GM12878 (cell line): Measurements from ENCODE around the gene AAMP. TPM values are rescaled to one million over a fixed set of nuclear protein-coding genes. Genes with fewer than 3 reads are reported as not detected.

ENCODE experiments used
- ATAC-seq: fragments of 200-7000 bp; cut with Tn5 transposase; 3 replicates; pipeline ENCODE4 v1.9.1; 2020; ENCODE audit warnings: mild to moderate bottlenecking, moderate library complexity
- BruUV-seq: library from RNA; stranded (reverse); fragments of 400-500 nt; replicated peaks from 2 replicates; lab custom pipeline; 2021; lab: Mats Ljungman, UMichigan
- CTCF ChIA-PET: fragments of 300-600 bp; sonication (Branson Sonifier 250); formaldehyde crosslinking; extraction: SDS; loops from one replicate; lab custom pipeline; 2021; ENCODE audit warnings: inconsistent platforms; lab: Yijun Ruan, JAX
- POLR2A ChIA-PET: fragments of 350-600 bp; formaldehyde crosslinking; extraction: SDS; loops from one replicate; lab custom pipeline; 2021; ENCODE audit warnings: inconsistent platforms; lab: Charles Lee
- RAD21 ChIA-PET: fragments of 300-600 bp; sonication (Branson Sonifier 250); formaldehyde crosslinking; loops from one replicate; lab custom pipeline; 2023; ENCODE audit warnings: antibody characterized with exemption; ENCODE audit not compliant: unreplicated experiment; lab: Charles Lee
- SMC1A ChIA-PET: fragments of 300-600 bp; sonication (Branson Sonifier 250); formaldehyde crosslinking; loops from one replicate; lab custom pipeline; 2023; ENCODE audit not compliant: unreplicated experiment, uncharacterized antibody; lab: Charles Lee
- DNase-seq: peaks from one replicate; pipeline ENCODE4 v3.0.0-alpha.2; 2011; ENCODE audit warnings: low read depth, low spot score
- FAIRE-seq: peaks from 3 replicates; lab custom pipeline; 2011; peaks lifted over from hg19 to GRCh38; lab: Jason Lieb, UNC
- H2AFZ ChIP-seq: 2 replicates; pipeline ENCODE4 v1.6.0; 2011; ENCODE audit warnings: low read depth, low read length, control low read depth; ENCODE audit not compliant: control insufficient read depth
- H3K27ac ChIP-seq: 2 replicates; pipeline ENCODE4 v1.5.1; 2011; ENCODE audit warnings: control low read depth; ENCODE audit not compliant: control insufficient read depth, insufficient read depth
- H3K27me3 ChIP-seq, 2 experiments: replicated peaks in 1 of 2; 2 replicates each; pipeline versions ENCODE4 v1.6.0 to v1.6.1; 2011; ENCODE audit warnings: low read length in 1 of 2; ENCODE audit not compliant: control insufficient read depth in 2 of 2, insufficient read depth in 2 of 2
- H3K36me3 ChIP-seq, 2 experiments: 2 replicates each; pipeline ENCODE4 v1.5.1; 2011; ENCODE audit warnings: low read length in 1 of 2; ENCODE audit not compliant: control insufficient read depth in 2 of 2, insufficient read depth in 2 of 2
- H3K4me1 ChIP-seq: 2 replicates; pipeline ENCODE4 v1.6.1; 2011; ENCODE audit warnings: mild to moderate bottlenecking, low read length, moderate library complexity, mixed read lengths; ENCODE audit not compliant: control insufficient read depth, insufficient read depth
- H3K4me2 ChIP-seq: 2 replicates; pipeline ENCODE4 v1.6.0; 2011; ENCODE audit warnings: control low read depth; ENCODE audit not compliant: control insufficient read depth, insufficient read depth
- H3K4me3 ChIP-seq: fragments of 200-600 bp; sonication (generic); 2 replicates; pipeline ENCODE4 v1.5.1; 2016
- H3K79me2 ChIP-seq: 2 replicates; pipeline ENCODE4 v1.6.0; 2011; ENCODE audit warnings: low read length; ENCODE audit not compliant: control insufficient read depth, insufficient read depth
- H3K9ac ChIP-seq: 2 replicates; pipeline ENCODE4 v1.8.0; 2011; ENCODE audit warnings: low read length, control low read depth, mixed read lengths; ENCODE audit not compliant: control insufficient read depth, insufficient read depth
- H3K9me3 ChIP-seq: replicated peaks from 3 replicates; pipeline ENCODE4 v1.5.1; 2011; ENCODE audit warnings: mild to moderate bottlenecking, low read length; ENCODE audit not compliant: control insufficient read depth, insufficient read depth
- H4K20me1 ChIP-seq: 2 replicates; pipeline ENCODE4 v1.6.0; 2011; ENCODE audit not compliant: control insufficient read depth, insufficient read depth
- BCL3 ChIP-seq: IDR thresholded peaks from 2 replicates; pipeline ENCODE4 v1.6.1; 2011; ENCODE audit warnings: borderline replicate concordance, low read depth, mild to moderate bottlenecking, moderate library complexity, low read length; ENCODE audit not compliant: insufficient read depth, poor library complexity, severe bottlenecking
- FOS ChIP-seq: IDR thresholded peaks from 3 replicates; pipeline ENCODE4 v1.6.1; 2011; ENCODE audit warnings: borderline replicate concordance; ENCODE audit not compliant: insufficient read length; ENCODE audit errors: extremely low read depth
- HDGF ChIP-seq: fragments of 450-650 bp; IDR thresholded peaks from 2 replicates; pipeline ENCODE4 v1.6.1; 2016; ENCODE audit warnings: antibody characterized with exemption
- MYC ChIP-seq: IDR thresholded peaks from 2 replicates; pipeline ENCODE4 v1.6.1; 2011; ENCODE audit warnings: mild to moderate bottlenecking, low read length, moderate library complexity, inconsistent platforms; ENCODE audit not compliant: insufficient read depth, insufficient replicate concordance, insufficient read length, severe bottlenecking
- NFYA ChIP-seq: IDR thresholded peaks from 2 replicates; pipeline ENCODE4 v1.6.1; 2011; ENCODE audit warnings: low read depth, mild to moderate bottlenecking, low read length, improper control_type of control experiment, borderline replicate concordance
- REST ChIP-seq: IDR thresholded peaks from 2 replicates; pipeline ENCODE4 v1.6.1; 2012; ENCODE audit warnings: mild to moderate bottlenecking, low read depth, low read length
- SIN3A ChIP-seq: IDR thresholded peaks from 2 replicates; pipeline ENCODE4 v1.6.1; 2012; ENCODE audit warnings: low read depth, low read length, improper control_type of control experiment
- TBL1XR1 ChIP-seq: IDR thresholded peaks from 2 replicates; pipeline ENCODE4 v1.6.1; 2012; ENCODE audit warnings: low read depth, low read length, improper control_type of control experiment
- ZBED1 ChIP-seq: IDR thresholded peaks from 2 replicates; pipeline ENCODE4 v1.6.1; 2016; ENCODE audit warnings: borderline replicate concordance
- WGBS: methylation state at CpG from one replicate; pipeline ENCODE4 v1.1.6; 2016; ENCODE audit warnings: low lambda C conversion rate; ENCODE audit not compliant: insufficient replicate concordance, insufficient coverage; ENCODE audit errors: missing lambda C conversion rate; 5-methylcytosine and 5-hydroxymethylcytosine counted together
- in situ Hi-C: fragments of 300-500 bp; cut with MboI; formaldehyde crosslinking; loops from 9 replicates; pipeline ENCODE4 v1.14.3; 2018; ENCODE audit warnings: mixed read lengths
- intact Hi-C: fragments of 100-400 bp; cut with micrococcal nuclease; formaldehyde crosslinking; loops from one replicate; pipeline ENCODE4 v1.14.2; 2022; ENCODE audit not compliant: unreplicated experiment
- polyA plus RNA-seq, 11 experiments: library from polyadenylated mRNA; depleted of rRNA in 4 of 11; unstranded in 6 of 11; stranded (reverse) in 5 of 11; fragments of >200 nt; fragmentation: Nextera tagmentation in 4 of 11; fragmentation: Illumina TruSeq in 1 of 11; extraction: Ambion mirVana in 4 of 11; extraction: Trizol in 1 of 11; gene quantifications; 1 replicate in 1 of 11; 2 replicates in 10 of 11; pipeline versions ENCODE4 v1.2.1 to v1.2.3, GENCODE V29; 2011 to 2016; ENCODE audit warnings: inconsistent platforms in 2 of 11, missing spikeins in 2 of 11, low read depth in 1 of 11
- total RNA-seq, 4 experiments: library from RNA; depleted of rRNA in 3 of 4; stranded (reverse); fragments of >200 nt in 3 of 4; fragmentation: Illumina TruSeq in 1 of 4; extraction: Trizol in 1 of 4; gene quantifications; 2 replicates each; pipeline versions ENCODE4 v1.2.1 to v1.2.3, GENCODE V29; 2013 to 2021
- TF ChIP-seq, protein P1 (sequence below): IDR thresholded peaks from 2 replicates; pipeline ENCODE4 v1.6.1; 2011; ENCODE audit warnings: low read depth, mild to moderate bottlenecking, low read length, moderate library complexity, borderline replicate concordance; ENCODE audit errors: extremely low read depth
- TF ChIP-seq, protein P2 (sequence below): fragments of 450-650 bp; IDR thresholded peaks from 2 replicates; pipeline ENCODE4 v1.6.1; 2016; ENCODE audit warnings: mild to moderate bottlenecking

Gene AAMP
- total and polyA plus RNA-seq, 10 of the 15 experiments (the other 5 are each of a cell fraction or from before 2014, with no cell fraction given) = 4.4 to 140 (median 81.9) TPM

GRCh38 chr2:218318241-218318640 lies 48.3 kb upstream of the AAMP start:
- no TSS peak for BruUV-seq
- Histone ChIP-seq H3K27me3 (no peaks in the 10 kb centered on the region), H2AFZ (no peak overlapping the region), H3K79me2 (no peaks in the 10 kb centered on the region), H3K27ac (no peak overlapping the region), H3K9ac (no peak overlapping the region), H3K9me3 (no peaks in the 10 kb centered on the region), H3K4me2 (no peak overlapping the region), H4K20me1 (no peaks in the 10 kb centered on the region), H3K4me3 (no peak overlapping the region), H3K36me3 (no peaks in the 10 kb centered on the region), H3K4me1 (peaks cover 4% of the 10 kb centered on the region)
- POLR2A ChIA-PET = interaction anchor here (1.7 kb wide), 1 partner anchor 9 kb away, joined by 6 read pairs; no protein-coding TSS in a partner anchor
- DNase-seq (no peak), ATAC-seq (no peak), FAIRE-seq (no peak)
- TF ChIP-seq BCL3 = no peak
- no peak for TF ChIP-seq FOS
- no peak for TF ChIP-seq NFYA
- TF ChIP-seq REST = no peak
- TF ChIP-seq, protein P1, sequence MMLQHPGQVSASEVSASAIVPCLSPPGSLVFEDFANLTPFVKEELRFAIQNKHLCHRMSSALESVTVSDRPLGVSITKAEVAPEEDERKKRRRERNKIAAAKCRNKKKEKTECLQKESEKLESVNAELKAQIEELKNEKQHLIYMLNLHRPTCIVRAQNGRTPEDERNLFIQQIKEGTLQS = no peak
- no peak for TF ChIP-seq ZBED1
- TF ChIP-seq MYC = no peak
- TF ChIP-seq, protein P2, sequence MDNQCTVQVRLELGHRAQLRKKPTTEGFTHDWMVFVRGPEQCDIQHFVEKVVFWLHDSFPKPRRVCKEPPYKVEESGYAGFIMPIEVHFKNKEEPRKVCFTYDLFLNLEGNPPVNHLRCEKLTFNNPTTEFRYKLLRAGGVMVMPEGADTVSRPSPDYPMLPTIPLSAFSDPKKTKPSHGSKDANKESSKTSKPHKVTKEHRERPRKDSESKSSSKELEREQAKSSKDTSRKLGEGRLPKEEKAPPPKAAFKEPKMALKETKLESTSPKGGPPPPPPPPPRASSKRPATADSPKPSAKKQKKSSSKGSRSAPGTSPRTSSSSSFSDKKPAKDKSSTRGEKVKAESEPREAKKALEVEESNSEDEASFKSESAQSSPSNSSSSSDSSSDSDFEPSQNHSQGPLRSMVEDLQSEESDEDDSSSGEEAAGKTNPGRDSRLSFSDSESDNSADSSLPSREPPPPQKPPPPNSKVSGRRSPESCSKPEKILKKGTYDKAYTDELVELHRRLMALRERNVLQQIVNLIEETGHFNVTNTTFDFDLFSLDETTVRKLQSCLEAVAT = no peak
- no peak for TF ChIP-seq TBL1XR1
- TF ChIP-seq HDGF = no peak
- TF ChIP-seq SIN3A = no peak
- intact Hi-C loops (no loop called here), in situ Hi-C loops (no loop called here)
- CTCF ChIA-PET = interaction anchor here (2.0 kb wide), 1 partner anchor 38 kb away, joined by 9 read pairs; the partner anchor contains the start of gene CATIP
- SMC1A ChIA-PET = no interaction called here
- RAD21 ChIA-PET = interaction anchor here (1.1 kb wide), 1 partner anchor 11 kb away, joined by 3 read pairs; no protein-coding TSS in a partner anchor
- WGBS = 72% methylated on average over 7 of the region's 7 CpGs
